Right lobe of liver (tissue), 6 donors: ENCODE results near the gene CCL20. TPM values are rescaled to one million over a fixed set of nuclear protein-coding genes. Genes with fewer than 3 reads are reported as not detected.
A peak's percentile ranks its signal among the peaks of the same experiment; 100 is the strongest.
"Not testable (repeated sequence)": the region's sequence is repeated elsewhere in the genome, so short reads cannot be mapped to it uniquely, and the experiment has no call there.

Source experiments
- ATAC-seq, 4 donors: fragments of 200-7000 bp; cut with Tn5 transposase; one replicate each; pipeline ENCODE4 v1.9.1; 2020; ENCODE audit warnings: mild to moderate bottlenecking in 4 of 4, moderate library complexity in 4 of 4
- DNase-seq, 3 donors: peaks; one replicate each; pipeline ENCODE4 v3.0.0-alpha.2; 2020
- H3K27ac ChIP-seq, 3 donors: fragments of 200-600 bp; one replicate each; pipeline ENCODE4 v1.8.0; 2022
- H3K27me3 ChIP-seq, 2 donors: fragments of 200-600 bp; one replicate each; pipeline ENCODE4 v1.8.0; 2022
- H3K36me3 ChIP-seq, 4 donors: fragments of 200-600 bp; sonication (generic) in 1 of 4; one replicate each; pipeline versions ENCODE4 v1.5.1 to v1.8.0; 2017 to 2022; ENCODE audit warnings: control low read depth in 1 of 4
- H3K4me1 ChIP-seq, 4 donors: fragments of 200-600 bp; sonication (generic) in 1 of 4; one replicate each; pipeline versions ENCODE4 v1.5.1 to v1.8.0; 2017 to 2022; ENCODE audit warnings: control low read depth in 1 of 4
- H3K4me3 ChIP-seq, 3 donors: fragments of 200-600 bp; one replicate each; pipeline ENCODE4 v1.8.0; 2022
- H3K9me3 ChIP-seq, 4 donors: fragments of 200-600 bp; sonication (generic) in 1 of 4; one replicate each; pipeline versions ENCODE4 v1.5.1 to v1.8.0; 2017 to 2022; ENCODE audit warnings: control low read depth in 1 of 4
- CTCF ChIP-seq, 4 donors: fragments of 200-600 bp in 3 of 4; fragments of 450-650 bp in 1 of 4; IDR thresholded peaks; one replicate each; pipeline versions ENCODE4 v1.5.1 to v1.8.0; 2016 to 2022; ENCODE audit warnings: antibody characterized with exemption in 4 of 4, mild to moderate bottlenecking in 2 of 4
- POLR2A ChIP-seq: fragments of 450-650 bp; IDR thresholded peaks from one replicate; pipeline ENCODE4 v1.6.1; 2017; ENCODE audit warnings: antibody characterized with exemption, mild to moderate bottlenecking
- WGBS: methylation state at CpG from one replicate; pipeline ENCODE4 v1.1.6; 2018; ENCODE audit warnings: low coverage, low lambda C conversion rate; ENCODE audit not compliant: insufficient coverage; ENCODE audit errors: missing lambda C conversion rate; 5-methylcytosine and 5-hydroxymethylcytosine counted together
- intact Hi-C, 2 donors: fragments of 100-400 bp; cut with DNase I; formaldehyde crosslinking; loops; one replicate each; pipeline versions ENCODE4 v1.11.2 to v1.14.1; 2022
- total RNA-seq, 6 experiments: library from RNA; depleted of rRNA in 2 of 6; stranded (reverse); fragments of >200 nt in 2 of 6; fragmentation: NEBNext Ultra II Directional in 3 of 6; extraction: Animal tissue kit (Norgen Biotek cat#: 25700) in 3 of 6; gene quantifications; one replicate each; pipeline versions ENCODE4 v1.1.0 to v1.2.4, GENCODE V29; 2016 to 2023
- donor health status: DM: no; HTN: yes; CAD: no.
- donor health status: DM: no; HTN: no; CAD: no.
- donor health status: DM: no; HTN: no; CAD: no.
- donor health status: DM: no; HTN: yes; CAD: no.
- donor health status: DM: no; HTN: yes; CAD: no.

The CCL20 gene
- total RNA-seq, 6 experiments from 2014 or later = 0.88 to 111 (median 76.4) TPM; not detected in 2

GRCh38 chr2:227796045-227796711 lies 17.5 kb upstream of the CCL20 start:
- Histone ChIP-seq H3K36me3 (no peaks in the 10 kb centered on the region), H3K27ac (no peak overlapping the region), H3K4me3 (no peak overlapping the region), H3K9me3 (no peaks in the 10 kb centered on the region), H3K4me1 (no peaks in the 10 kb centered on the region), H3K27me3 (no peaks in the 10 kb centered on the region)
- 61% methylated on average over 12 of the region's 12 CpGs for WGBS
- DNase-seq (no peak), ATAC-seq (peak in 2 of 4 donors; percentile 59 to 70)
- intact Hi-C loops = no loop called here
- TF ChIP-seq POLR2A = no peak
- no peak for TF ChIP-seq CTCF (IDR thresholded peaks at IDR 0.05)

- 82% methylated on average over 5 of the region's 5 CpGs for WGBS
- H3K36me3 ChIP-seq, H3K4me1 ChIP-seq, intact Hi-C loops, H3K27me3 ChIP-seq, H3K9me3 ChIP-seq, H3K4me3 ChIP-seq, H3K27ac ChIP-seq, DNase-seq: not testable (repeated sequence)
- ATAC-seq = peak in 1 of 4 donors; percentile 19
These were observed 16.9 kb upstream of the CCL20 start for GRCh38 chr2:227796768-227797167.

- H3K27me3 ChIP-seq = no peaks in the 10 kb centered on the region
- ATAC-seq = peak in 1 of 4 donors; percentile 66
- intact Hi-C loops = no loop called here
- H3K36me3 ChIP-seq = no peaks in the 10 kb centered on the region
- no peaks in the 10 kb centered on the region for H3K4me1 ChIP-seq
- WGBS = 49% methylated on average over 3 of the region's 3 CpGs
- H3K9me3 ChIP-seq = no peaks in the 10 kb centered on the region
- TF ChIP-seq POLR2A = no peak
- no peak for TF ChIP-seq CTCF (IDR thresholded peaks at IDR 0.05)
- H3K27ac ChIP-seq = no peak overlapping the region
- no peak for DNase-seq
- H3K4me3 ChIP-seq = no peak overlapping the region
These were observed 14.4 kb upstream of the CCL20 start for GRCh38 chr2:227799202-227799601.

- no peak for ATAC-seq
- no peak for DNase-seq
- TF ChIP-seq POLR2A (no peak), CTCF (IDR thresholded peaks at IDR 0.05) (no peak)
- no peaks in the 10 kb centered on the region for H3K27me3 ChIP-seq
- WGBS = 66% methylated on average over 2 of the region's 2 CpGs
- no peak overlapping the region for H3K4me3 ChIP-seq
- H3K9me3 ChIP-seq = no peaks in the 10 kb centered on the region
- intact Hi-C loops = no loop called here
- no peaks in the 10 kb centered on the region for H3K36me3 ChIP-seq
- no peak overlapping the region for H3K27ac ChIP-seq
- no peaks in the 10 kb centered on the region for H3K4me1 ChIP-seq
These were observed 10.8 kb upstream of the CCL20 start for GRCh38 chr2:227802882-227803281.

GRCh38 chr2:227804975-227805374 lies 8.7 kb upstream of the CCL20 start:
- no peak overlapping the region for H3K4me3 ChIP-seq
- no peak overlapping the region for H3K27ac ChIP-seq
- no peaks in the 10 kb centered on the region for H3K9me3 ChIP-seq
- DNase-seq (no peak), ATAC-seq (no peak)
- WGBS = 67% methylated on average over 4 of the region's 4 CpGs
- no peaks in the 10 kb centered on the region for H3K36me3 ChIP-seq
- H3K4me1 ChIP-seq = no peaks in the 10 kb centered on the region
- no peaks in the 10 kb centered on the region for H3K27me3 ChIP-seq
- TF ChIP-seq CTCF (IDR thresholded peaks at IDR 0.05) (no peak), POLR2A (no peak)
- intact Hi-C loops = no loop called here
